ENCODE measurements around the gene CRELD1. TPM values are rescaled to one million over a fixed set of nuclear protein-coding genes. Genes with fewer than 3 reads are reported as not detected.

Gene CRELD1, protein sequence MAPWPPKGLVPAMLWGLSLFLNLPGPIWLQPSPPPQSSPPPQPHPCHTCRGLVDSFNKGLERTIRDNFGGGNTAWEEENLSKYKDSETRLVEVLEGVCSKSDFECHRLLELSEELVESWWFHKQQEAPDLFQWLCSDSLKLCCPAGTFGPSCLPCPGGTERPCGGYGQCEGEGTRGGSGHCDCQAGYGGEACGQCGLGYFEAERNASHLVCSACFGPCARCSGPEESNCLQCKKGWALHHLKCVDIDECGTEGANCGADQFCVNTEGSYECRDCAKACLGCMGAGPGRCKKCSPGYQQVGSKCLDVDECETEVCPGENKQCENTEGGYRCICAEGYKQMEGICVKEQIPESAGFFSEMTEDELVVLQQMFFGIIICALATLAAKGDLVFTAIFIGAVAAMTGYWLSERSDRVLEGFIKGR
- 31.0 TPM for total RNA-seq

GRCh38 chr3:9933561-9934234 is at the start of gene CRELD1:
TSS of gene CRELD1 (plus strand) at chr3:9933834. CDS start at chr3:9934439, 605 bp downstream.

DNA sequence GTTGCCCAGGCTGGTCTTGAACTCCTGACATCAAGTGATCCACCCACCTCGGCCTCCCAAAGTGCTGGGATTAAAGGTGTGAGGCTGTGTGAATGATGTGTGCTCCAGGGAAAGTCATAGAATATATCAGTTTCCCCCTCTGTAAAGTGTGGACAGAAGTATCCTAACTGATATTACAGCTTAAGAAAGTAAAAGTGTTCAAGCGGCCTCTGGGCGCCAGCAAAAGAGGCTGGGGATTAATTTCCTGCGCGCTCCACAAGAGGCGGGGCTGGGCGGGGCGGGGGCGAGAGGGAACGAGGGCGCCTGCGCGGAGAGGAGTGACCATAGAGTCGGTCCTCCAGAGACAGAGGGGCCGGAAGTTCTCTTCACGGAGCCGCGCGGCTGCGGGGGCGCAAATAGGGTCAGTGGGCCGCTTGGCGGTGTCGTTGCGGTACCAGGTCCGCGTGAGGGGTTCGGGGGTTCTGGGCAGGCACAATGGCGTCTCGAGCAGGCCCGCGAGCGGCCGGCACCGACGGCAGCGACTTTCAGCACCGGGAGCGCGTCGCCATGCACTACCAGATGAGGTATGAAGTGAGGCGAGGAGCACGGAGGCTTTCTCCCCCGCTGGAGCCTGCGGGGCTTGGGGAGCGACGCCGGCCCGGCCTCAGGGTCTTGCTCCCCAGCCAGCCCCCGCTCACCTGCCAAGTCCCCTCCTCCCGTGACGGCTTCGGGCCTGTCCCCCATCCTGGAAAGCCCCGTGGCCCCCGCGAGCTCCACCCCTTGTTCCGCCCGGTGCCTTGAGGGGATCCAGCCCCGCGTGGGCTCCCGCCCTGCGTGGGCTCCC is 43.2 kb upstream of the CRELD1 start, which contains the start of gene JAGN1:
TSS of gene JAGN1 (plus strand) at position 362 of the 823 bp plus-strand sequence. CDS start at position 475, 113 bp downstream.

DNA sequence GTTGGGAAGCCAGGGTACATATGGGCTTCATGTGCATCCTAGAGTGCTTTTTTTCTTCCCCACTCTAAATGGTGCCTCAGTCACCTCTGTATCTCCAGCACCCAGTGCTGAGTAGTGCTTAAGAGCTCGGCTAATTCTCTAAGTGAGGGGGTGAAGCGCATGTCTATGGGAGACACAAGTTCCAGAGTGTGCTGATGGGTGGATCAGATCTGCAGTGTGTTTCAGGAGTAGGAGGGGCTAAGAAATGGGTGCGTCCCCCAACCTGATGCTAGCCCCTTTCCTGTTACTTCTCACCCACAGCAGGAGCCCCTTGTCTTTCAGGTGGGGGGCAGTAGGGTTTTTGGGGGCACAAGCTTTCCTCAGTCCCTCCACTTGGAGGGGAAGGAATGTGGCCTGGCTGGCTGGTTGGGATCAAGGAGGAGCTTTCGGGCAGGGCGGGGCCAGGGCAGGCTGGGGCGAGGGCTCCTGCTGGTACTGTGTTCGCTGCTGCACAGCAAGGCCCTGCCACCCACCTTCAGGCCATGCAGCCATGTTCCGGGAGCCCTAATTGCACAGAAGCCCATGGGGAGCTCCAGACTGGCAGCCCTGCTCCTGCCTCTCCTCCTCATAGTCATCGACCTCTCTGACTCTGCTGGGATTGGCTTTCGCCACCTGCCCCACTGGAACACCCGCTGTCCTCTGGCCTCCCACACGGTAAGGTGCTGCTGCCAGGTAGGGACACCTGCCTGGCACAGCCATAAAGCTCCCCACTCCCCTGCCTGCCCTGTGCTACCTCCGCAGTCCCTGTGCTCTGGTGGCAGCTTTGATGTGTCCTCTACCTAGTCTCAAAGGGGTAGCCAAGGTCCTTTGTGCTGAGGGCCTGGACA is 31.0 kb upstream of the CRELD1 start, which contains the start of gene IL17RE:
TSS of gene IL17RE (plus strand) at position 477 of the 866 bp plus-strand sequence. CDS start at position 562, 85 bp downstream.

DNA sequence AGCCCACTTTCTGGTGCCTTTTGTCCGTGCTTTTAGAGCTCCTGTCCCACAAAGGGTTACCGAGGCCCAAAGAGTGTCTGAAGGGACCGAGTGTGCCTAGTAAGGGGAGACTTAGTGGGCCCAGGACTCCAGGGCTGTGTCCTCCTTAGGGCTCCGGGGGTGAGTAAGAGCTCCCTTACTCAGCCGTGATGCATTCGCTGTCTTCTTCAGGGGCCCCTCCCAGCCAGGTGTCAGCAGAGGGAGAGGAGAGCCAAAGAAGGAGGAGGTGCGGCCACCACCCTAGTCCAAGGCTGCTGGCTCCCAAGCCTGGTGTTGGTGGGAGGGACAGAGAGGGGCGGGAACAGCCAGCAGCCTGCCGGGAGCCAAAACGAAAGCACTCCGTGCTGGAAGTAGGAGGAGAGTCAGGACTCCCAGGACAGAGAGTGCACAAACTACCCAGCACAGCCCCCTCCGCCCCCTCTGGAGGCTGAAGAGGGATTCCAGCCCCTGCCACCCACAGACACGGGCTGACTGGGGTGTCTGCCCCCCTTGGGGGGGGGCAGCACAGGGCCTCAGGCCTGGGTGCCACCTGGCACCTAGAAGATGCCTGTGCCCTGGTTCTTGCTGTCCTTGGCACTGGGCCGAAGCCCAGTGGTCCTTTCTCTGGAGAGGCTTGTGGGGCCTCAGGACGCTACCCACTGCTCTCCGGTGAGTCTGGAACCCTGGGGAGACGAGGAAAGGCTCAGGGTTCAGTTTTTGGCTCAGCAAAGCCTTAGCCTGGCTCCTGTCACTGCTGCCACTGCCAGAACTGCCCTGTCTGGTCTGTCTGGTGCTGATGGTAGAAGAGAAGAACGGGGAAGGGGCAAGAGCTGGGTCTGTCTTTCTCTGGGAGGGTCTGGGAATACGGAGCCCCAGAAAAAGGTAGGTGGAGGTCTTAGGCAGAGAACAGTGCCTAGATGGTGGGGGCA is 16.6 kb upstream of the CRELD1 start, which contains the start of gene IL17RC:
TSS of gene IL17RC (plus strand) at position 365 of the 947 bp plus-strand sequence. CDS start at position 583, 218 bp downstream.

DNA sequence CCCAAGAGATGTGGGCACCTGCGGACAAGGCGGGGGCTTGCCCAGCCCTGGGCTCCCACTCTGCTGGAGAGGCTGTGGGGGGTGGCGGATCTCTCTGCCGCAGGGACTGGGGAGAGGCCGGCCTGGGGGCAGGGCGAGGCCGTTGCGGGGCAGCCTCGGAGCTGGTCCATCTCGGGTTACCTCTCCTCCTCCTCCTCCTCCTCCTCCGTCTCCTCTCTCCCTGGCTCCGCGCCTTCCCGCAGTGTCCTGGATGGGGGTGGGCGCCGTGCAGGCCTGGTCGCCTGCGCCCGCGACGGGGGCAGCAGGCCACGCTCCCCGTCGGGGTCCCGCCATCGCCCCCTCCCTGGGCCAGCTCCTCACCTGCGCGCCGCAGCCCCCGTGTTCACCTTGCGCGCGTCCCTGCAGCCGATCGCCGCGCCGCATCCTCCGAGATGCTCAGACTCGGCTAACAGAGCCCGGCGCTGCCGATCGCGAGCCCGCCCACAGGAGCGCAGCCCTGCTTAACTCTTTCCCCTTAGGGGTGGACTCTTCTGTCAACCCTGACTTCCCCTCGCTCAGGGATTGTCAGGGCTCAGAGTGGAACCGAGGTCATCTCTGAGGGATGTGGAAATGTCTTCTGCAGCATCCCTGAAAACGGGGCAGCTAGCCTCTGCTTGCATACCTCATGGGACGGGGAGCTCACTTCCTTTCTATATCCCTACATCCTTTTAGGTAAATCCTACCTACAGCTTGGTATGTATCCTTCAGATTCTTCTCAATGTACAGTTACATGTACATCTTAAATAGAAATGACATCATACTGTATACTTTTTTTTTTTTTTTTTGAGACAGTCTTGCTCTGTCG is 18.6 kb downstream of the CRELD1 start, which contains the start of gene PRRT3:
TSS of gene PRRT3 (minus strand) at position 447 of the 844 bp plus-strand sequence. CDS start 2,293 bp downstream, outside the sequence.

Small RNA genes within 50 kb of the gene (small RNA-seq; reads per million reads assigned to genes)
- not detected for gene RNU6-882P (ENCODE audit: low replicate concordance)

Other genes with a start within 250 kb of the CRELD1 start
- gene CPNE9, start 230.0 kb upstream of the CRELD1 start, total RNA-seq = 0.31 TPM
- 23.5 TPM for gene BRPF1, start 202.1 kb upstream of the CRELD1 start, total RNA-seq
- 113 TPM for gene OGG1, start 183.9 kb upstream of the CRELD1 start, total RNA-seq
- 38.5 TPM for gene CAMK1, start 163.9 kb upstream of the CRELD1 start, total RNA-seq
- gene TADA3, start 141.4 kb upstream of the CRELD1 start, total RNA-seq = 35.7 TPM
- 117 TPM for gene ARPC4, start 140.8 kb upstream of the CRELD1 start, total RNA-seq
- gene TTLL3, start 123.6 kb upstream of the CRELD1 start, total RNA-seq = 60.1 TPM
- 35.1 TPM for gene RPUSD3, start 89.8 kb upstream of the CRELD1 start, total RNA-seq
- not detected for gene CIDEC, start 53.6 kb upstream of the CRELD1 start, total RNA-seq
- gene JAGN1, start 43.2 kb upstream of the CRELD1 start, total RNA-seq = 14.4 TPM
- gene IL17RE, start 31.0 kb upstream of the CRELD1 start, total RNA-seq = 0.31 TPM
- gene IL17RC, start 16.7 kb upstream of the CRELD1 start, total RNA-seq = 6.6 TPM
- gene PRRT3, start 18.6 kb downstream of the CRELD1 start, total RNA-seq = 4.1 TPM
- 26.6 TPM for gene EMC3, start 53.0 kb downstream of the CRELD1 start, total RNA-seq
- 7.8 TPM for gene FANCD2, start 92.6 kb downstream of the CRELD1 start, total RNA-seq
- gene FANCD2OS, start 174.4 kb downstream of the CRELD1 start, total RNA-seq = not detected
- gene BRK1, start 181.8 kb downstream of the CRELD1 start, total RNA-seq = 70.1 TPM
- gene VHL, start 207.9 kb downstream of the CRELD1 start, total RNA-seq = 93.3 TPM
- 2.5 TPM for gene IRAK2, start 231.1 kb downstream of the CRELD1 start, total RNA-seq